Measurements from ENCODE around the gene MGST2.
"Not testable (repeated sequence)": the region's sequence is repeated elsewhere in the genome, so short reads cannot be mapped to it uniquely, and the experiment has no call there.

The MGST2 gene

GRCh38 chr4:139669890-139670289 is 4.3 kb downstream of the MGST2 start:
- DNase-seq (ENCODE audit: low spot score), result no peak

- no peak for DNase-seq (ENCODE audit: low spot score)
These were observed 5.2 kb downstream of the MGST2 start for GRCh38 chr4:139670775-139671174.

- DNase-seq (ENCODE audit: low spot score), result no peak
These were observed 6.6 kb downstream of the MGST2 start for GRCh38 chr4:139672215-139672614.

- no peak for DNase-seq (ENCODE audit: low spot score)
These were observed 7.1 kb downstream of the MGST2 start for GRCh38 chr4:139672732-139673131.

GRCh38 chr4:139674875-139675550 is 9.4 kb downstream of the MGST2 start:
- no peak for DNase-seq (ENCODE audit: low spot score)

DNA sequence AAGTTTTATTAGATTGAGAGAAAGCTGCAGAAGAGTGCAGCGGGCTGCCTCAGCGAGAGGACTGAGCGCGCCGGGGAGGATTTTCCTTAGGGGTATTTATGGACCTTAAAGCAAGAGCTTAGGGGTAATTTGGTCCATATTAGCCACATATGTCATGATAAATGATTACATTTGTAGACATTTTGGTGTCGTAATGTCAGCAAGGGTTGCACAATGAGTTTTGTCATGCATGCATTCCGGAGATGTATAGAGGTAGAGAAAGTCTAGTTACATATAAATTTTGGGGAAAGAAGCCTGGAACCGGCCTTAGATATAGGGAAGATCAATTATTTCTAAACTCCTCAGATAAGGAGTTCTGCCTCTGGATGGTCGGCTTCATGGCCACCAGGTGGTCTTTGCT is 10.0 kb downstream of the MGST2 start:
- no peak for DNase-seq (ENCODE audit: low spot score)

DNA sequence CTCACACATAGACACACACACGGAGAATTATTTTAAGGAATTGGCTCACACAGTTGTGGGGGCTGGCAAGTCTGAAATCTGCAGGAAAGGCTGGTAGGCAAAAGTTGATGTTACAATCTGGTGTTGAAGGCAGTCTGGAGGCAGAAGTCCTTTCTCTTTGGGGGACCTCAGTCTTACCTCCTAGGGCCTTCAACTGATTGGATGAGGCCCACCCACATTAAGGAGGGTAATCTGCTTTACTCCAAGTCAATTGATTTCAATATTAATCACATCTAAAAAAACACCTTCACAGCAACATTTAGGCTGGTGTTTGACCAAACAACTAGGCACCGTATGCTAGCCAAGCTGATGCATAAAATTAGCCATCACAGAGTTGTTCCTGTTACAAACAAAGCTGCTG is 10.7 kb downstream of the MGST2 start:
- no peak for DNase-seq (ENCODE audit: low spot score)

DNA sequence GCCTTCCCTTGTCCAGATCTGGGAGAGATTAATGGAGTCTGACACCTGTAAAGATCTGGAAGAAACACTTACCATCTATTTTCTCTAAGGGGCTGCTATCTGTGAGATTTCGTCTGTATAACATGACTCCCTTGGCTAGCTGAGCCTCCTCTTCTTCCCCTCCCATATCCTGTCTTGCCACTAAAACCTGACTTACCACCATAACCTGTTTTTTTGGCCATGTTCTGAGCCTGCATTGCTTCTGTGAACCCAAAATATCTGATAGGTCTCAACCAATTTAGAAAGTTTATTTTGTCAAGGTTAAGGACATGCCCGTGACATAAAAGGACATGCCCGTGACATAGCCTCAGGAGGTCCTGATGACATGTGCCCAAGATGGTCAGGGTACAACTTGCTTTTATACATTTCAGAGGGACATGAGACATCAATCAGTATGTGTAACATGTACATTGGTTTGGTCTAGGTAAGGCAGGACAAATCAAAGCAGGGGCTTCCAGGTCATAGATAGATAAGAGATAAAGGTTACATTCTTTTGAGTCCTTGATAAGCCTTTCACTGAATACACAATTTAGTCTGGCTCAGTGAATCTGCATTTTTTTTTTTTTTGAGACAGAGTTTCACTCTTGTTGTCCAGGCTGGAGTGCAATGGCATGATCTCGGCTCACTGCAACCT is 11.4 kb downstream of the MGST2 start:
- no peak for DNase-seq (ENCODE audit: low spot score)

GRCh38 chr4:139682309-139682708 is 16.7 kb downstream of the MGST2 start:
- DNase-seq (ENCODE audit: low spot score), result no peak

GRCh38 chr4:139682741-139683151 is 17.1 kb downstream of the MGST2 start:
- DNase-seq (ENCODE audit: low spot score), result no peak

DNA sequence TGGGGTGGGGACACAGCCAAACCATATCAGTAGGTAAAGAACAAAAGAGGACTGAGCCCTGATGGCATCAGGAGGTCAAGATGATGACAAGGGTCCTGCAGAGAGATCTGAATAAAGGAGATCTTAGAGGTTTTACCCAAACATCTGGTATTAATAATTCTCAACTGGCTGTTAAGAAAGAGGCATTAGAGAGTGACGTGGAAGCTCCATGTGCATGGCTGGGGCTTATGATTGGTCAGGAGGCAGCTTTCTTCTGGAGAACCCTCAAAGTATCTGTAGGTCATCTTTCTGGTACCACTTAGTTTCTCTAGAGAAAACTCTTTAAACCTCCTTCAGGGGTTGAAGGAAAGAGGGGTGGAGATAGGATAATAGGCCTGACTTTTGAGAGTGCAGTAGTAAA is 18.7 kb downstream of the MGST2 start:
- DNase-seq (ENCODE audit: low spot score), result no peak

DNA sequence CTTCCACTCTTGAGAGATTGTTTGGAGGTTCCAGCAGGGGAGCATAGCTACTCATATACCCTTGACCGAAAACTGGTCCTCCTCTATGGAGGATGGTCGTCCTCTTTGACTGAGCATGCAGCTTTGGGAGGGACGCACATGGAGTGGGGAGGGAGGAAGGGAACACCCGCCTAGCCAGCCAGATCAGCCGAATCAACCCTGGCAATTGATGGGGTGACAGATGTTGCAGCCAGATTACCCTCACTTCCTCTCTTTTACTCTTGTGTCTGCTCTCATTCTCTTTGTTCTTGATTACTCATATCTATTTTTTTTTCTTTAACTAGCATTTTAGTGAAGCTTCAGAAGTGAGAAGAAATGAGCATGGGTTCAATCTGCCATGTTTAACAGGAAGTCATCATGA is 19.6 kb downstream of the MGST2 start:
- DNase-seq (ENCODE audit: low spot score), result no peak

- DNase-seq (ENCODE audit: low spot score), result no peak
These were observed 20.5 kb downstream of the MGST2 start for GRCh38 chr4:139686130-139686529.

GRCh38 chr4:139686988-139687387 is 21.4 kb downstream of the MGST2 start:
- DNase-seq (ENCODE audit: low spot score), result no peak

- no peak for DNase-seq (ENCODE audit: low spot score)
These were observed 23.6 kb downstream of the MGST2 start for GRCh38 chr4:139689093-139689722.

DNA sequence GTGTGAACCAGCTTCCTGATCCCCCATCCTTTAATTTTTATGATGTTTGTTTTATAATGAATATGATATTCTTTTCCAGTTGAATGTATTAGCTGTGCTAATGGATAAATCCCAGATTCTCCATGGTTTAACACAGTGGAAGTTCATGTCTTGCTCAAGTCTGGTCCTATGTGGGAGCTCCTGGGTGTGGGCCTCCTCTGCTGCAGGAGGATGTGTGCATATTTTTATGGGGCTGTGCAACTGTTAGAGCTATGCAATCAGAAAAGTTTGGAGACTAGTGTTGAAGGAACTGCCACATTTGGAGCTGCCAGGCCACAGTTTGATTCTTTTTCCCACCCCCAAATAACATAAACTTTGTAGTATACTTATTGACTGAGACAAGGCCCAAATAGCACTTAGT is 24.8 kb downstream of the MGST2 start:
- DNase-seq (ENCODE audit: low spot score), result no peak

DNA sequence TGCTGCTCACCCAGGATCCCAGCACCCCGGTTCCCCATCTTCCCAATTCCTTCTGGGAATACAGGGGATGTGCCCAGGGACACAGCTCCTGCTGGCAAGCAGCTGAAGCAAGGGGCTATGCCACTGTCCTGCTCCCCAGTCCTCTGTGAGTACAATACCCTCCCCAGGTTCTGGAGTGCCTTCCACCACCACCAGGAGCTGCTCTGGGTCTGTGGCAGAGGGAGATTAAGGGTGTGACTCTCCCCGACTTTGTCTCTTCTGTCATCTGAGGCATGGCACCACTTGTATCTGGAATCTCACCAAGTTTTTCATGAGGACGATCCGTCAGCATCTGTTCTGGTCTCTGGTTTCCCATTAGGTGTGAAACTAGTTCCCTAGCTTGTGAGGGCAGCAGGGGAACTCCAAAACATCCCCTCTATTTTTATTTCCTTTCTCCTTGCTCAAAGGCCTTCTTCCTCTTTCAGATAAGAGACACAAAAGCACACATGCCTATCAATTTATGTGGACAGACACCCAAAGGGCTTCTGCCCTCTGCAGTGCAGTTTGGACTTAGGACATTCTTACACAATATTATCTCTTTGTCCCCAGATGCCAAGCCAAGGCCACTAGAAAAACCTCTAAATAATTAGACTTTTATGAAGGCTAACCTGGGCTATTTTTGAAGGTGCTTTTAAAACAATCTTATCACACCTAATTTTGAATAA is 26.8 kb downstream of the MGST2 start:
- no peak for DNase-seq (ENCODE audit: low spot score)

- DNase-seq (ENCODE audit: low spot score), result no peak
These were observed 29.0 kb downstream of the MGST2 start for GRCh38 chr4:139694522-139695107.

DNA sequence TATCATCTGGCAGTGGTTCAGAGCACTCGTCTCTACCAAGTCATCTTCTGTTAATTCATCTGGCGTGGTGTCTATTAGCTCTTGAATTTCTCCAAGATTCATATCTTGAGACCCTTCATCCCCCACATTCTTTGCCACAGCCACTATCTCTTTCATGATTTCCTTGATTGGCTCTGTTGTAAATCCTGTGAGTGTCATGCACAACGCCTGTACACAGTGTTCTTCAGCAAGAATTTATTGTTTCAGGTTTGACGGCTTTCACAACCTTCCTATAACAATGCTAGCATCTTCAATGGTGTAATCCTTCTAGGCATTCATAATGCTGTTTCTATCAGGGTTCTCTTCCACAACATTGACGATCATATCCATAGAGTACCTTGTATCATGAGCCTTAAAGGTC is 30.9 kb downstream of the MGST2 start:
- DNase-seq (ENCODE audit: low spot score), result no peak

DNA sequence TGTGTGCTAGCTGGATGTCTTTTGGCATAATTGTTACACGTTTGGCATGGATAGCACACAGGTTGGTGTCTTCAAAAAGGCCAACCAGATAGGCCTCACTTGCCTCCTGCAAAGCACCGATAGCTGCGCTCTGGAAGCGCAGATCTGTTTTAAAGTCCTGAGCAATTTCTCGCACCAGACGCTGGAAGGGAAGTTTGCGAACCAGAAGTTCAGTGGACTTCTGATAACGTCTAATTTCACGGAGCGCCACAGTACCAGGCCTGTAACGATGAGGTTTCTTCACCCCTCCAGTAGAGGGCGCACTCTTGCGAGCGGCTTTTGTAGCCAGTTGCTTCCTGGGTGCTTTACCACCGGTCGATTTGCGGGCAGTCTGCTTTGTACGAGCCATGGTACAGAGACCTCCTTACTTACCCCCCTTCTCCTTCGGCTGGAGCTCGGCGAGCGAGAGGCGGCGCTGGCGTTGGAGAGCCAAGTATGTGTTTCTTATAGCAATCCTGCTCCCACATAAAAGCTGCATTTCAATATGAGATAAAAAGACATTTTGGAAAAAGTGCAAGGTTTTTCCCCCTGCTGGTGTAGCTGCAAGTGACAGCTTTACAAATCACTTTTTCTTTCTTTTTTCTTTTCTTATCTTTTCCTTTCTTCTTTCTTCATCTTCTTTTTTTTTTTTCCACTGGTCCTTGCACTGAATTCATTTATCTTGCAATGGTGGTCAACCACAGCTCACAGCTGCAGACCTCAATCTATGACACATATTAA is 32.7 kb downstream of the MGST2 start:
- DNase-seq (ENCODE audit: low spot score), result not testable (repeated sequence)

- no peak for DNase-seq (ENCODE audit: low spot score)
These were observed 34.9 kb downstream of the MGST2 start for GRCh38 chr4:139700568-139700967.

Measured in hematopoietic multipotent progenitor cell treated with erythropoietin and hydrocortisone succinate and interleukin-3 and kit ligand, for 17 days (in vitro differentiated cells).